Measurements from ENCODE around the gene RND2. TPM values are rescaled to one million over a fixed set of nuclear protein-coding genes. Genes with fewer than 3 reads are reported as not detected.

RND2 gene
- total and polyA plus RNA-seq, 7 donors: 0.23 to 4.6 (median 2.5) TPM

- intact Hi-C loops (cut with DNase I): loop anchor here (5.0 kb wide), 2 partner anchors 191 to 296 kb away; partner anchors contain the start of gene TMEM106A
- H3K9me3 ChIP-seq: no peaks in the 10 kb centered on the region
- WGBS, 2 donors: 25 to 28% methylated on average over 38 of the region's 40 CpGs
- peak overlapping the region; percentile 77 to 97 (median 83) for H3K4me3 ChIP-seq
- TF ChIP-seq POLR2AphosphoS5 (IDR thresholded peaks at IDR 0.05): peak; percentile 55 to 69 (median 64)
- peak in 1 of 4 donors; percentile 14 for TF ChIP-seq EP300 (IDR thresholded peaks at IDR 0.05)
- TF ChIP-seq CTCF (IDR thresholded peaks at IDR 0.05): no peak
- TF ChIP-seq POLR2A (IDR thresholded peaks at IDR 0.05): no peak
- H3K4me1 ChIP-seq: peaks cover 0 to 50% (median 38%) of the 10 kb centered on the region in 4 donors
- peak; percentile 93 for DNase-seq
- H3K27ac ChIP-seq: peak overlapping the region; percentile 81 to 95 (median 90)
- no peaks in the 10 kb centered on the region for H3K27me3 ChIP-seq
- H3K36me3 ChIP-seq: peaks cover 0 to 23% (median 16%) of the 10 kb centered on the region in 4 donors
Observed at GRCh38 chr17:43020789-43021740, 4.0 kb upstream of the RND2 start.

- peak; percentile 91 for DNase-seq
- intact Hi-C loops (cut with DNase I): loop anchor here (5.0 kb wide), 2 partner anchors 190 to 295 kb away; partner anchors contain the start of gene TMEM106A
- TF ChIP-seq POLR2AphosphoS5 (IDR thresholded peaks at IDR 0.05): peak; percentile 83 to 87 (median 84)
- TF ChIP-seq POLR2A (IDR thresholded peaks at IDR 0.05): peak in 1 of 2 donors; percentile 32
- TF ChIP-seq EP300 (IDR thresholded peaks at IDR 0.05): no peak
- TF ChIP-seq CTCF (IDR thresholded peaks at IDR 0.05): no peak
- H3K27me3 ChIP-seq: no peaks in the 10 kb centered on the region
- H3K9me3 ChIP-seq: no peaks in the 10 kb centered on the region
- H3K4me1 ChIP-seq: peaks cover 0 to 50% (median 36%) of the 10 kb centered on the region in 4 donors
- peak within 1 kb of the TSS; percentile 77 to 97 (median 83) for H3K4me3 ChIP-seq
- peak within 1 kb of the TSS; percentile 81 to 95 (median 90) for H3K27ac ChIP-seq
- peaks cover 0 to 14% (median 10%) of the 10 kb centered on the region in 4 donors for H3K36me3 ChIP-seq
- 0 to 1% methylated on average over 80 of the region's 80 CpGs for WGBS, 2 donors
Observed at GRCh38 chr17:43021741-43022512, 3.1 kb upstream of the RND2 start, which contains the start of gene VAT1. Gene VAT1 (minus strand): TSS chr17:43022385. CDS start chr17:43022322, 63 bp downstream.

- peak overlapping the region; percentile 37 to 63 (median 54) for H3K4me3 ChIP-seq
- TF ChIP-seq EP300 (IDR thresholded peaks at IDR 0.05) (no peak), CTCF (IDR thresholded peaks at IDR 0.05) (no peak), POLR2A (IDR thresholded peaks at IDR 0.05) (no peak), POLR2AphosphoS5 (IDR thresholded peaks at IDR 0.05) (no peak)
- no peak for DNase-seq
- peak overlapping the region; percentile 79 to 86 (median 81) for H3K27ac ChIP-seq
- WGBS, 2 donors: 6 to 9% methylated on average over 27 of the region's 27 CpGs
- no peaks in the 10 kb centered on the region for H3K9me3 ChIP-seq
- intact Hi-C loops (cut with DNase I): loop anchor here (5.0 kb wide), 2 partner anchors 57 to 102 kb away; partner anchors contain the start of gene BRCA1
- no peaks in the 10 kb centered on the region for H3K27me3 ChIP-seq
- peaks cover 0 to 27% (median 17%) of the 10 kb centered on the region in 4 donors for H3K4me1 ChIP-seq
- no peaks in the 10 kb centered on the region for H3K36me3 ChIP-seq
Observed at GRCh38 chr17:43025290-43025657, 243 bp downstream of the RND2 start.

GRCh38 chr17:43025766-43026537, 921 bp downstream of the RND2 start:
- Histone ChIP-seq H3K27ac (peak overlapping the region; percentile 79 to 86 (median 81)), H3K27me3 (no peaks in the 10 kb centered on the region), H3K9me3 (no peaks in the 10 kb centered on the region), H3K36me3 (no peaks in the 10 kb centered on the region), H3K4me1 (peaks cover 0 to 20% (median 11%) of the 10 kb centered on the region in 4 donors), H3K4me3 (peak overlapping the region in 2 of 4 donors; percentile 54 to 63)
- 53 to 70% methylated on average over 16 of the region's 16 CpGs for WGBS, 2 donors
- no peak for DNase-seq
- intact Hi-C loops (cut with DNase I): loop anchor here (5.0 kb wide), 2 partner anchors 56 to 101 kb away; partner anchors contain the start of gene BRCA1
- no peak for TF ChIP-seq POLR2AphosphoS5 (IDR thresholded peaks at IDR 0.05)
- no peak for TF ChIP-seq EP300 (IDR thresholded peaks at IDR 0.05)
- TF ChIP-seq POLR2A (IDR thresholded peaks at IDR 0.05): no peak
- no peak for TF ChIP-seq CTCF (IDR thresholded peaks at IDR 0.05)

Measured in sigmoid colon (tissue), 7 donors.